Loucy (cell line): ENCODE data around the gene SHD.
"Not testable (repeated sequence)": the region's sequence is repeated elsewhere in the genome, so short reads cannot be mapped to it uniquely, and the experiment has no call there.

Experiments used
- EZH2phosphoT487 ChIP-seq: fragments of 200-600 bp; IDR thresholded peaks from 2 replicates; pipeline ENCODE4 v1.6.1; 2018; ENCODE audit warnings: antibody characterized with exemption, mild to moderate bottlenecking, moderate library complexity, borderline replicate concordance
- TF ChIP-seq, protein P1 (sequence below): fragments of 200-600 bp; sonication (generic); conservative IDR thresholded peaks from 2 replicates; pipeline ENCODE4 v1.5.1; 2014; ENCODE audit warnings: mild to moderate bottlenecking, antibody characterized with exemption, low read length

DNA sequence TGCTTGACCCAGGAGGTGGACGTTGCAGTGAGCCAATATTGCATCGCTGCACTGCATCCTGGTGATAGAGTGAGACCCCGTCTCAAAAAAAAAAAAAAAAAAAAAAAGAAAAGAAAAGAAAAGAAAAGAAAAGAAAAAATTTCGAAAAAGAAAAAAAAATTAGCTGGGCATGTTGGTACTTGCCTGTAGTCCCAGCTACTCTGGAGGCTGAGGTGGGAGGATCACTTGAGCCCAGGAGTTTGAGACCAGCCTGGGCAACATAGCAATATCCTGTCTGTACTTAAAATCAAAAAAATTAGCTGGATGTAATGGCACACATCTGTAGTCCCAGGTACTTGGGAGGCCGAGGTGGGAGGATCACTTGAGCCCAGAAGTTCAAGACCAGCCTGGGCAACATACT lies 46.9 kb upstream of the SHD start:
- TF ChIP-seq, protein P1, sequence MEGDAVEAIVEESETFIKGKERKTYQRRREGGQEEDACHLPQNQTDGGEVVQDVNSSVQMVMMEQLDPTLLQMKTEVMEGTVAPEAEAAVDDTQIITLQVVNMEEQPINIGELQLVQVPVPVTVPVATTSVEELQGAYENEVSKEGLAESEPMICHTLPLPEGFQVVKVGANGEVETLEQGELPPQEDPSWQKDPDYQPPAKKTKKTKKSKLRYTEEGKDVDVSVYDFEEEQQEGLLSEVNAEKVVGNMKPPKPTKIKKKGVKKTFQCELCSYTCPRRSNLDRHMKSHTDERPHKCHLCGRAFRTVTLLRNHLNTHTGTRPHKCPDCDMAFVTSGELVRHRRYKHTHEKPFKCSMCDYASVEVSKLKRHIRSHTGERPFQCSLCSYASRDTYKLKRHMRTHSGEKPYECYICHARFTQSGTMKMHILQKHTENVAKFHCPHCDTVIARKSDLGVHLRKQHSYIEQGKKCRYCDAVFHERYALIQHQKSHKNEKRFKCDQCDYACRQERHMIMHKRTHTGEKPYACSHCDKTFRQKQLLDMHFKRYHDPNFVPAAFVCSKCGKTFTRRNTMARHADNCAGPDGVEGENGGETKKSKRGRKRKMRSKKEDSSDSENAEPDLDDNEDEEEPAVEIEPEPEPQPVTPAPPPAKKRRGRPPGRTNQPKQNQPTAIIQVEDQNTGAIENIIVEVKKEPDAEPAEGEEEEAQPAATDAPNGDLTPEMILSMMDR: not testable (repeated sequence)
- TF ChIP-seq EZH2phosphoT487: not testable (repeated sequence)
